GM21737 (cell line): Measurements from ENCODE around the gene DENND11.

Source experiments
- ATAC-seq: cut with Tn5 transposase; IDR thresholded peaks from one replicate; pipeline ENCODE4 v1.9.1; 2021; ENCODE audit warnings: mild to moderate bottlenecking, moderate library complexity; ENCODE audit not compliant: unreplicated experiment

DENND11 gene

GRCh38 chr7:141686074-141686473 lies 15.9 kb downstream of the DENND11 start:
- ATAC-seq = no peak

- ATAC-seq = no peak
These were observed 16.5 kb downstream of the DENND11 start for GRCh38 chr7:141685285-141686023.

DNA sequence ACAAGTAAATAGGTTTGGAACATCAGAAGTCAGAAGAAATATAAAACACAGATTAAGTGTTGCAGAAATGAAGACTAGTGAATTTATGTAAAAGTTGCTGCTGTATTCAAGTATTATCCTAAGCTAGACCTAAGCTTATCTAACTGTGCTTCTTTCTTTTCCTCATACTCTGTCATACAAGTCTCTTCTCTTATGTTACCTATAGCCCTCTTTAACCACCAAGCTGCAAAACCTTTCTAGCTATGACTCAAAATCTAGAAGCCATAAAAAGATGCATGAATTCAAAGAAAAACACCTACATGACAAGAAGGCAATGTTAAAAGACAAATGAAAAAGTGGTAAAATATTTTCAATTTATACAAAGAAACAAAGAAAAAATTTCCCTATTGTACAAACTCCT lies 23.0 kb downstream of the DENND11 start:
- ATAC-seq = no peak

- no peak for ATAC-seq
These were observed 25.3 kb downstream of the DENND11 start for GRCh38 chr7:141676618-141677017.

DNA sequence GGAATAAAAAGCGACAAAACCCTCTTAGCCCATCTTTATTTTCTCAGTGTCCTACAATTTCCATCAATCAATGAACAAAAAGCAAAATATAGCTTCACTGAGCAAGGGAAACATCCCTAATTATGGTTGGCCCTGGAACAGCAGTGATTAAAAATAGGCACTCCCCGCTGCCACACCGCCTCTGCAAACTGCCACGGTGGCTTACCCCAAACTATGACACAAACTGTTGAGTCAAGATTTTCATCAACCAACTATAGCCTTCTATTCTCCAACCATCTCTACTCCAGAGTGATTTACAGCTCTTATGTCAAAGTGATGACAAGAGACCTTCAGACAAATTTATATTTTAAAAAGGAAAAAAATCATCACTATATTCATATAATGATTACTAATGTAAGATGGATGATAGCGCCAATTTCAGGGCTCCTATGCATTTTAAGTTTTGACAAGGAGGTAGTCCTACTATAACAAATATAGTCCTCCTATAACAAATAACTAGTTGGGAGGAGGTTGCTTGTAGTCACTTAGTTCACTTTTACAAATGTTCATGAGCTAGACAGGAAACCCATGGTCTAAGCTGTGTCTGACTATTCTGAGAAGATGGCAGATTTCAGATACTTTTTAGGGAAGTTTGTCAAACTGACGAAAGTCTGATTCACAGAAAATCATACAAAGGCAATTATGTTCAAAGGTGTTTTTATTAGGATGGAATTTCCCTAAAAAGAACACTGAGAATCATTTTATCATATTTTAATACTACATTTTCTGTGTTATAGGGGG lies 26.3 kb downstream of the DENND11 start:
- ATAC-seq = no peak

DNA sequence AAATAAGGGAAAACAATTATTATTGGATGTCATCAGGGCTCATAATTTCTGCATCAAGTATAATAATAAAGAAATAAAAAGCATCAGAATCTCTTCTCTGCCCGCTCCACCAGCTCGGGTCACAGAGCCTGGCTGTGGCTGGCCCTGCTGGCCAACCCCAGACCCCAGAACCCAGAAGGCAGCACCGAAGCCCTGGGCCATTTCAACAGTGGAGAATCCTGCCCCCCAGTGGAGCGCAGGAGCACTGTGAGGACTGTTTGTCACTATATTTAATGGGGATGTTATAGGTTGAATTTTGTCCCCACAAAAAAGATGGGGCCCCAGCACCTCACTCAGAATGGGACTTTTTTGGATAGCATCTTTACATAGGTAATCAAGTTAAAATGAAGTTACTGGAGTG lies 27.3 kb downstream of the DENND11 start:
- no peak for ATAC-seq

DNA sequence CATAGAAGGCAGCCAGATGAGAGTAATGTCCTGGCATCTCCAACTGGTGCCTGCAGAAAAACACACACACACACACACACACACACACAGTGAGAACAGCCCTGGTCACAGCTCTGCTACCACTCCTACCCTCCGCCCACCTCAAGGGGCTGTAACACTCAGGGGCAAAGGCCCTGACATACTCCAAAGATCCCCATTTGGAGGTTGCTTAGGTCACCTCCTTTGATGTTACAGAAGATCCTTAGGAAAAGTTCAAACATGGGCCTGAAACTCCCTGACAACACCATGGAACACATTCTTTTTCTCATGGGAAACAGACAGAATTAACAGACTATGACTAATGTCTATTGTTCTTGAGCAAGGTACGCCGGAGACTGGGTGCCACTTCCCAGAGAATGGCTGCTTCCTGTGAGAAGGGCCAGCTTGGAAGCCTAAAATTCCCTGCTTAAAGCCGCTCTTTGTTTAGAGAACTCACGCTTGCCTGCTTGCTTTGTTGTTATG lies 27.7 kb downstream of the DENND11 start:
- no peak for ATAC-seq

DNA sequence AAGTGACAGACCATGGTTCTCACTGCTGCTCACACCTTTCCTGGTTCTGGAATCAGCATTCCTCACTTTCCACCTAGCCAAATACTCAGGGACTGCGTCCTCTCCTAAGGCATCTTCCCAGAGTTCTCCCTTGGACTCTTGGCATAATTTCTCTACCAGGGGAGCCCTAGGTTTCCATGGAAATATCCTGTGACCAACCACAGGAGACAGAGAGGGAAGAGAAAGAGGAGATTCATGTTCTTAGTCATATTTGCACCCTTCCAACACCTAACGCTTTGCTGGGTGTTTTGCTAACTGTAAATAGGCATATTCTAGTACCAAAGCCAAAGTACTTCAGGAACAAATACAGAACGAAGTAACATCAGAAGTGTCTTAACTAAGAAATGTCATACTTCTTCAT lies 28.6 kb downstream of the DENND11 start:
- ATAC-seq = no peak

DNA sequence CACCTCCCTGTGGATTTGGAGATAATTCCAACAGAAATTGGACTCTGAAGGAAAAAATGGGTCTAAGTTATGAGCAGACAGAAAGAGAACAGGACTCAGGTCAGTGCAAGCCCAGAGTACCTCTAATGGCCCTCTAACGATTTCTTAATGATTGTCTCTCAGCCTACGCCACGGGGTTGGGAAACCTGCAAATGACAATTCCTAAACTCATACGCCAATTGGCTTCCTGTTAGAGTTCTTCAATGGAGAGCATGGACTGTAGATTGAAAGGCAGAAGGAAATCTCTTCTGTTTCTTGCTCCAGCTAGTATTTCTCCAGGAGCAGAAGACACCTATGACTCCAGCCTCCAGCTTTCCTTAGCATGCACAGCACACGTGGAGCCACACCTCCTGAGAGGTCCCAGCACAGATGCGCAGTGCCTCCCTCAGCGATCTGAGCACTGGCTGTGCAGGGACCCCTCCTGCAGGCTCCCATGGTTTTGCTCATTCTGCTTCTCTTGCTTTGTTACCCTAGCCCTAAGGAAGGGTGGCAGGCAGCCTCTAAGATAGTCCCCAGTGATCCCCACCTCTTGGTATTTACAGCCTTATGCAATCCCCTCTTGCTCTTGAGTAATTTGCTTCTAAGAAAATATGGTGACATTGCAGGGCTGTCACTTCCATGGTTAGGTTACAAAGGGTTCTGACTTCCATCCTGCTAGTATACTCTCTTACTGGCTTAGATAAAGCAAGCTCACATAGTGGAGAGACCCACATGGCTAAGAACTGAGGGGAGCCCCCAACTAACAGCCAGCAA lies 30.1 kb downstream of the DENND11 start:
- ATAC-seq = no peak

DNA sequence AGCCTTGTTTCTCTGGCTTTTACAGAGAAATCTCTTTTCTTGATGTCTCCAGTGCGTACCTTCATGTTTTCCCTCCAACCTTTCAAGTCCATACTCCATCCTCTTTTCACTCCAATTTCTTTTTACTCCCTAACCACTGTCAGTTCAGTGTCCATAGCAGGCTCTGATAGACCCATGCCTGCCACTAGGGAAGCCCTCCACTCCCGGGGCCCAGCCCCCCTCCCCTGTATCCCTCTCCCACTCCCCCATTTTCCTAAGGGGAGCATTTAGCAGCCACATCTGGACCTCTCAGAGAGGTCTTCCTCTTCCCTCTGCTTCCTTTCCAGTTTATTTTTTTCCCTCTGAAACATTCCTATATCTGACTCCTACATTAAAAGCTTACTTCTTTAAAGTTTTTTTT lies 33.1 kb downstream of the DENND11 start:
- ATAC-seq = no peak

DNA sequence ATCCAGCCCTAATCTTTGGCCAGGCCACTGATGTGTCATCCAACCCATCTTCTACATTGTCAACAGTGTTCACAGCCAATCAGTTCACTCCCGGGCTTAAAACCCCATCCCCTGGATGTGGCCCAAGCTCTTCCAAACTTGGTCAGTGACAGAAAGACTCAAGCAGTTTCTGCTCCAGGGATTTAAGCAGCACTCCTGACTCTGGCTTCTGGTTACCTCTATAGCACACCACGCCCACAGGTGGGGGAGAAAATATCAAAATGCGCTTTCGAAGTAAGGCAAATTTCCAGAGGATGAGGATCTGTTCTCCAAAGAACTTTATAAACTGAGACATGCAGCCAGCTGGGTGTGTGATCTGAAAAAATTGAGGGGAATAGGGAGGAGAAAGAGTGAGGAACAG lies 35.9 kb downstream of the DENND11 start:
- ATAC-seq = no peak

- ATAC-seq = no peak
These were observed 36.5 kb downstream of the DENND11 start for GRCh38 chr7:141665208-141666035.

DNA sequence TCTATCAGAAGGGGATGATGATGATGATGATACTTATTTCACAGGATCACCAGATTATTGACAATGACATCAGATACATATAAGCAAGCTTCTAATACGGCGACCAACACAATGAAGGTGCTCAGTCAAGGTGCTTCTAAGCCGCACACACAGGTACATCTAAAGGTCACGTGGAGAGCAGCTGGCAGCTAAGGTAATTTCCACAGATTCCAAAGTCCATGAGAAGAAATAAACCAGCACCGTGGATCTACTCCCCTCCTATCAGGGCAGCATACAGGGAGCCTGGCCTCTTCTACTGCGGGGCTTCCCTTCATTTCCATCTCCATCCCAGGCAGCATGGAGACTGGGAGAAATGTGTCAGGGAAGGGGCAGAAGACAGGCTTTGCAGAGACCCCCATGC lies 37.5 kb downstream of the DENND11 start:
- ATAC-seq = no peak

DNA sequence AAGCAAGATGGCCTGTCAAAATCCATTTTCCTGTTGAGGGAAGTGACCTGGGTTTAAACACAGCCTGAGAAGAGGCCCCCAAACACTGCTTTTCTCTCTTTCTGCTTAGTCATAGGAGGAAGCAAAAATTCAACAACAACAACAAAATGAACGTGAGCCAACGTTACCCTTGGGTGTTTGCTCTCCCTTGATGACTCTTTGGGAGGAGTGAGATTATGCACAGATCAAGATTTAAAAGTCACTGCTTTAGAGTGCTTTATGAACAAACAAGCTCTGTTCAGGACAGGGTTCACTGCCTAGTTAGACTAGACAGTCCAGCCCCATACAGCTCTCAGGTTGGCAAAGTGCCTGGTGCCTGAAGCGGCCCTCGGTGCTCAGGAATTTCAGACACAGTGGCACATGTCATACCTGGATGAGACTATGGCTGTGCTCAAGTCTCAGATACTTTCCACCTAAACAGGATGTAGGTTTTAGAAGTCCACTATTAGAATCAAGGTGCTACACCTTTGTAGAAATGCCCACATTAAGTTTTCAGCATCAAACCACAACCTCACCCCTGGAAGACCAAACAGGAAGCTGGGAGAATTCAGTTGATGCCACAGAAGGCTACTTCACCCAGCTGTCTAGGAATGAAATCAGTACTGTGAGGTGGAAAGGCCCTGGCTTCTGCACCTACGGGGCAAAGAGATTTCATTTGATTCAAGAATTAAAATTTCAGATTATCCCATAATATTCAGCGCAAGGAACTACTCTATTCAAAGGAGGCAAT lies 38.7 kb downstream of the DENND11 start:
- ATAC-seq = no peak

DNA sequence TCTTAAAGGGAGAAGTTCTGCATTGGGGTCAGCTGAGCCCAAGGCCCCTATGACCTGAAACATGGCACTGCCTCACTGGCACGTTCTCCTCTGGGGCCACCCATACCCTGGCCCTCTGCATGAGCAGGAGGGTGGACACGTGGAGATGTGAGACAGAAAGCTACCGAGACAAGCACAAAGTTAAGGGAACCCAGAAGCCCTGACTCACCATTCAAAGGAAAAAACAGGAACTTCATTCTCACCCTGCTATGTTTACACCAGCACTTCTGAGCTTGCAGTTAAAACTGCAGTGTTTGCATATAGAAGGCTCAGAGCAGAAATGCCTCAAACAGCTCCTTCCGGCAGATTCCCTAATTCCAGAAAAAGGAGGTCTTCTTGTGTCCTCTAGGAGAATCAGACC lies 41.7 kb downstream of the DENND11 start:
- no peak for ATAC-seq

DNA sequence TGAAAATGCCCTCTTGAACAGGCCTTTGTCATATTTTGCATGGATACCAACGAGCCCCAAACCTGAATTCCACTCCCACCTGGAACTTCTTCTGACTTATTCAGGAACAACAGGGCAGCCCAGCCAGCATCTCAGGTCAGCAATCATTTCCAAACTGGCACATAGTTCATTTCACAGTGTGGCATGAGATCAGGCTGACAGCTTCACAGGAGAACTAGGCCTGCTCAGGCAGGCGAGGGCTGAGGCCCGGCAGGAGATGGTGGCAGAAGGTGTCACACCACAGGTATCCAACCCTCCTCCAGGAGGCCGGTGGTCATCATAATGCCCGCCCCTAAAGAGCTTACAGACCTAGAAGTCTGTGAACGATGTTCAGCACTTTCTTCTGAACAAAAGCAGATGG lies 42.5 kb downstream of the DENND11 start:
- ATAC-seq = no peak

GRCh38 chr7:141654551-141654950 lies 47.4 kb downstream of the DENND11 start:
- ATAC-seq = peak; percentile 66

DNA sequence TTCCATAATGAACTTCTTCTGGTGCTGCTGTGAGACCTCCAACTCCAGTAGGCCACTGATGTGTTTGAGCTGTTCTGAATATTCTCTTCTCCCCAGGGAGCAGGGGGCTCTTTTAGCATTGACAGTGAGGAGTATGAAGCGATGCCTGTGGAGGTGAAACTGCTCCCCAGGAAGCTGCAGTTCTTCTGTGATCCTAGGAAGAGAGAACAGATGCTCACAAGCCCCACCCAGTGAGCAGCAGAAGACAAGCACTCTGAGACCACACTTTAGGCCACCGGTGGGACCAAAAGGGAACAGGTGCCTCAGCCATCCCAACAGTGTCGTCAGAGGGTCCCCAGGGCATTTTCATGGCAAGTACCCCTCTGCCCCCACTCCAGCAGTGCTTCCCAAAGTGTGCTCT lies 49.3 kb downstream of the DENND11 start:
- no peak for ATAC-seq
